Suprapubic skin (tissue), 4 donors: ENCODE measurements around the gene AHRR.

Source experiments
- POLR2A ChIP-seq, 2 donors: fragments of 450-650 bp; IDR thresholded peaks; one replicate each; pipeline ENCODE4 v1.6.1; 2017; ENCODE audit warnings: antibody characterized with exemption in 2 of 2, mild to moderate bottlenecking in 2 of 2, moderate library complexity in 2 of 2
- POLR2AphosphoS5 ChIP-seq, 3 donors: sonication (generic); formaldehyde crosslinking; IDR thresholded peaks; one replicate each; pipeline ENCODE4 v1.6.1; 2017; ENCODE audit warnings: antibody characterized with exemption in 3 of 3
- TF ChIP-seq, protein P1 (sequence below), 2 donors: fragments of 200-600 bp in 1 of 2; fragments of 450-650 bp in 1 of 2; sonication (generic) in 1 of 2; IDR thresholded peaks; one replicate each; pipeline ENCODE4 v1.5.1; 2016 to 2019; ENCODE audit warnings: antibody characterized with exemption in 2 of 2, mild to moderate bottlenecking in 1 of 2, moderate library complexity in 1 of 2

DNA sequence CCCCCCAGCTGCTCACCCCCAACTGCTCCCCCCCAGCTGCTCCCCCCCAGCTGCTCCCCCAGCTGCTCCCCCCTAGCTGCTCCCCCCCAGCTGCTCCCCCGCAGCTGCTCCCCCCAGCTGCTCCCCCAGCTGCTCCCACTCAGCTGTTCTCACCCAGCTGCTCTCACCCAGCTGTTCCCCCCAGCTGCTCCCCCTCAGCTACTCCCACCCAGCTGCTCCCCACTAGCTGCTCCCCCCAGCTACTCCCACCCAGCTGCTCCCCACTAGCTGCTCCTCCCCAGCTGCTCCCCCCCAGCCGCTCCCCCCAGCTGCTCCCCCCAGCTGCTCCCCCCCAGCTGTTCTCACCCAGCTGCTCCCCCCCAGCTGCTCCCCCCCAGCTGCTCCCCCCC lies 22.8 kb upstream of the AHRR start:
- TF ChIP-seq POLR2AphosphoS5 (IDR thresholded peaks at IDR 0.05) (no peak), POLR2A (IDR thresholded peaks at IDR 0.05) (no peak)
- TF ChIP-seq, protein P1, sequence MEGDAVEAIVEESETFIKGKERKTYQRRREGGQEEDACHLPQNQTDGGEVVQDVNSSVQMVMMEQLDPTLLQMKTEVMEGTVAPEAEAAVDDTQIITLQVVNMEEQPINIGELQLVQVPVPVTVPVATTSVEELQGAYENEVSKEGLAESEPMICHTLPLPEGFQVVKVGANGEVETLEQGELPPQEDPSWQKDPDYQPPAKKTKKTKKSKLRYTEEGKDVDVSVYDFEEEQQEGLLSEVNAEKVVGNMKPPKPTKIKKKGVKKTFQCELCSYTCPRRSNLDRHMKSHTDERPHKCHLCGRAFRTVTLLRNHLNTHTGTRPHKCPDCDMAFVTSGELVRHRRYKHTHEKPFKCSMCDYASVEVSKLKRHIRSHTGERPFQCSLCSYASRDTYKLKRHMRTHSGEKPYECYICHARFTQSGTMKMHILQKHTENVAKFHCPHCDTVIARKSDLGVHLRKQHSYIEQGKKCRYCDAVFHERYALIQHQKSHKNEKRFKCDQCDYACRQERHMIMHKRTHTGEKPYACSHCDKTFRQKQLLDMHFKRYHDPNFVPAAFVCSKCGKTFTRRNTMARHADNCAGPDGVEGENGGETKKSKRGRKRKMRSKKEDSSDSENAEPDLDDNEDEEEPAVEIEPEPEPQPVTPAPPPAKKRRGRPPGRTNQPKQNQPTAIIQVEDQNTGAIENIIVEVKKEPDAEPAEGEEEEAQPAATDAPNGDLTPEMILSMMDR (IDR thresholded peaks at IDR 0.05), result no peak
